Inflammatory macrophage (primary cell): ENCODE data around the gene KRTAP5-5.
"Not testable (repeated sequence)": the region's sequence is repeated elsewhere in the genome, so short reads cannot be mapped to it uniquely, and the experiment has no call there.

ENCODE experiments used
- DNase-seq, 2 donors: peaks; one replicate each; pipeline ENCODE4 v3.0.0-alpha.2; 2020 to 2022
- total RNA-seq, 18 experiments: gene quantifications; one replicate each; lab custom pipeline; 2026; ENCODE audit warnings: mixed read lengths in 6 of 18, inconsistent platforms in 2 of 18; lab: John Stamatoyannopoulos, UW

KRTAP5-5 gene
- total RNA-seq: 0 reads per million in 18 experiments

- DNase-seq: no peak
Measured at GRCh38 chr11:1629326-1630185, at the start of gene KRTAP5-5. Gene KRTAP5-5, plus strand, starts transcription at chr11:1629775. Its CDS starts 66 bp downstream, at chr11:1629841.

GRCh38 chr11:1581976-1582375 lies 47.6 kb upstream of the KRTAP5-5 start:
- no peak for DNase-seq

GRCh38 chr11:1582909-1583308 lies 46.7 kb upstream of the KRTAP5-5 start:
- DNase-seq: not testable (repeated sequence)

GRCh38 chr11:1584661-1585370 lies 44.8 kb upstream of the KRTAP5-5 start, which contains the start of gene KRTAP5-1:
Gene KRTAP5-1, minus strand, starts transcription at chr11:1585283. Its CDS starts 34 bp downstream, at chr11:1585249.
- not testable (repeated sequence) for DNase-seq

GRCh38 chr11:1586699-1587098 lies 42.9 kb upstream of the KRTAP5-5 start:
- no peak for DNase-seq

- peak; percentile 85 to 93 for DNase-seq
Measured at GRCh38 chr11:1589191-1589963, 40.2 kb upstream of the KRTAP5-5 start.

- DNase-seq: no peak
Measured at GRCh38 chr11:1589996-1590395, 39.6 kb upstream of the KRTAP5-5 start.

- no peak for DNase-seq
Measured at GRCh38 chr11:1592628-1593027, 36.9 kb upstream of the KRTAP5-5 start.

GRCh38 chr11:1595994-1596575 lies 33.5 kb upstream of the KRTAP5-5 start:
- DNase-seq: not testable (repeated sequence)

- DNase-seq: not testable (repeated sequence)
Measured at GRCh38 chr11:1596576-1597121, 32.9 kb upstream of the KRTAP5-5 start.

GRCh38 chr11:1597331-1597993 lies 32.1 kb upstream of the KRTAP5-5 start:
- DNase-seq: no peak

GRCh38 chr11:1597994-1598380 lies 31.6 kb upstream of the KRTAP5-5 start, which contains the start of gene KRTAP5-2:
Gene KRTAP5-2, minus strand, starts transcription at chr11:1598294. Its CDS starts 44 bp downstream, at chr11:1598250.
- no peak for DNase-seq

- not testable (repeated sequence) for DNase-seq
Measured at GRCh38 chr11:1598406-1598805, 31.2 kb upstream of the KRTAP5-5 start.

- DNase-seq: no peak
Measured at GRCh38 chr11:1598816-1599215, 30.8 kb upstream of the KRTAP5-5 start.

GRCh38 chr11:1600626-1601025 lies 28.9 kb upstream of the KRTAP5-5 start:
- no peak for DNase-seq

GRCh38 chr11:1601663-1602062 lies 27.9 kb upstream of the KRTAP5-5 start:
- DNase-seq: not testable (repeated sequence)

GRCh38 chr11:1603629-1604028 lies 25.9 kb upstream of the KRTAP5-5 start:
- DNase-seq: no peak

- no peak for DNase-seq
Measured at GRCh38 chr11:1604181-1604580, 25.4 kb upstream of the KRTAP5-5 start.

- DNase-seq: no peak
Measured at GRCh38 chr11:1604711-1605110, 24.9 kb upstream of the KRTAP5-5 start.

GRCh38 chr11:1605923-1606322 lies 23.7 kb upstream of the KRTAP5-5 start:
- DNase-seq: not testable (repeated sequence)

GRCh38 chr11:1607156-1607845 lies 22.3 kb upstream of the KRTAP5-5 start:
- not testable (repeated sequence) for DNase-seq
